CD8-positive, alpha-beta memory T cell (primary cell): ENCODE results near the gene CAMK4. TPM values are rescaled to one million over a fixed set of nuclear protein-coding genes. Genes with fewer than 3 reads are reported as not detected.
"Not testable (repeated sequence)": the region's sequence is repeated elsewhere in the genome, so short reads cannot be mapped to it uniquely, and the experiment has no call there.

ENCODE experiments used
- CTCF ChIA-PET: fragments of 350-600 bp; sonication (Branson Sonifier 250); formaldehyde crosslinking; loops from one replicate; lab custom pipeline; 2021; ENCODE audit warnings: antibody characterized with exemption; lab: Charles Lee
- POLR2A ChIA-PET: fragments of 350-600 bp; sonication (Branson Sonifier 250); formaldehyde crosslinking; loops from one replicate; lab custom pipeline; 2021; ENCODE audit warnings: antibody characterized with exemption; lab: Charles Lee
- DNase-seq, 5 donors: peaks; one replicate each; pipeline versions ENCODE4 v3.0.0 to v3.0.0-alpha.2; 2020 to 2022; ENCODE audit warnings: mixed read lengths in 1 of 5
- H3K27ac ChIP-seq: one replicate; pipeline ENCODE4 v1.7.0; 2013; ENCODE audit warnings: low read depth, mild to moderate bottlenecking, low read length, moderate library complexity
- H3K27me3 ChIP-seq: 2 replicates; pipeline ENCODE4 v1.7.0; 2013; ENCODE audit warnings: low read length, mild to moderate bottlenecking; ENCODE audit not compliant: insufficient read depth, poor library complexity, severe bottlenecking
- H3K36me3 ChIP-seq: 2 replicates; pipeline ENCODE4 v1.7.0; 2013; ENCODE audit warnings: mild to moderate bottlenecking, low read length, moderate library complexity; ENCODE audit not compliant: insufficient read depth
- H3K4me1 ChIP-seq: 2 replicates; pipeline ENCODE4 v1.7.0; 2013; ENCODE audit warnings: mild to moderate bottlenecking, low read length, moderate library complexity; ENCODE audit not compliant: insufficient read depth
- H3K4me3 ChIP-seq: 2 replicates; pipeline ENCODE4 v1.7.0; 2013; ENCODE audit warnings: mild to moderate bottlenecking, low read length
- H3K9me3 ChIP-seq: 2 replicates; pipeline ENCODE4 v1.7.0; 2013; ENCODE audit warnings: mild to moderate bottlenecking, low read length
- H3K27ac Mint-ChIP-seq, 8 donors: one replicate each; pipeline ENCODE4 v1.8.0; 2020 to 2021; ENCODE audit warnings: mixed read lengths in 8 of 8, mild to moderate bottlenecking in 6 of 8, inconsistent platforms in 3 of 8, moderate library complexity in 3 of 8
- H3K27me3 Mint-ChIP-seq, 2 donors: one replicate each; pipeline ENCODE4 v1.8.0; 2020 to 2021; ENCODE audit warnings: mixed read lengths in 2 of 2, mild to moderate bottlenecking in 1 of 2, moderate library complexity in 1 of 2
- H3K36me3 Mint-ChIP-seq, 3 donors: one replicate each; pipeline ENCODE4 v1.8.0; 2020 to 2021; ENCODE audit warnings: mixed read lengths in 3 of 3, inconsistent platforms in 1 of 3, mild to moderate bottlenecking in 1 of 3
- H3K4me1 Mint-ChIP-seq, 3 donors: one replicate each; pipeline ENCODE4 v1.8.0; 2020 to 2021; ENCODE audit warnings: mixed read lengths in 3 of 3, inconsistent platforms in 1 of 3, mild to moderate bottlenecking in 1 of 3
- H3K4me3 Mint-ChIP-seq, 7 donors: one replicate each; pipeline ENCODE4 v1.8.0; 2020 to 2021; ENCODE audit warnings: mixed read lengths in 7 of 7, mild to moderate bottlenecking in 6 of 7, moderate library complexity in 4 of 7, inconsistent platforms in 2 of 7
- H3K9me3 Mint-ChIP-seq, 5 donors: one replicate each; pipeline ENCODE4 v1.8.0; 2020 to 2022; ENCODE audit warnings: mixed read lengths in 5 of 5, mild to moderate bottlenecking in 3 of 5, moderate library complexity in 2 of 5, inconsistent platforms in 1 of 5
- polyA plus RNA-seq: library from polyadenylated mRNA; unstranded; fragments of 300-500 nt; fragmentation: Illumina TruSeq; gene quantifications from one replicate; pipeline ENCODE4 v1.2.3, GENCODE V29; 2021
- total RNA-seq, 2 experiments: library from RNA; stranded (reverse); gene quantifications; one replicate each; pipeline ENCODE4 v1.2.3, GENCODE V29; 2021

Gene CAMK4
- total and polyA plus RNA-seq, 3 experiments from 2014 or later: 57.4 to 84.5 (median 68.7) TPM

DNA sequence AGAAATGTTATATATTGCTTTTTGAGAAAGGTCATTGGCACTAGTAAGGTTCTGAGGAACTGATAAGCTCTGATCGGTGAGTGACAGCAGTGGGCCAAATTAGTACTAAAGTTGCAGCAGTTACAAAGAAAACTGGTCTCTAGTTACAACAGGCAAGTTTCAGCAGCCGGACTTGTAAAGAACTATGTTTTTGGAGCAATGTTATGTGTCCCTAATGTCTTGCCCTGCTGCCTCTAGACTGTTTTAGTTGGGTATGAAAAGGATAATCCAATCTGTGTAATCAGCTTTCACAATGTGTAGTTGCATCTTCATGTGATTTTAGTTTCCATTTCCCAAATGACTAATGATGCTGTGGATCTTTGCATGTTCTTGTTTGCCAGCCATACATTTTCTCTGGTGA, 113.5 kb downstream of the CAMK4 start:
- no peaks in the 10 kb centered on the region for H3K9me3 ChIP-seq

GRCh38 chr5:111345731-111346130, 121.5 kb downstream of the CAMK4 start:
- H3K27ac Mint-ChIP-seq: peak overlapping the region in 1 of 8 donors; percentile 2
- H3K4me3 Mint-ChIP-seq: no peak overlapping the region

More for the DNA sequence above, 113.5 kb downstream of the CAMK4 start:
- Mint-ChIP-seq H3K9me3 (no peaks in the 10 kb centered on the region), H3K27ac (peak overlapping the region in 2 of 8 donors; percentile 12 to 19), H3K27me3 (no peaks in the 10 kb centered on the region), H3K36me3 (no peaks in the 10 kb centered on the region), H3K4me1 (peaks cover 75 to 93% (median 92%) of the 10 kb centered on the region in 3 donors), H3K4me3 (peak overlapping the region in 4 of 7 donors; percentile 14 to 33 (median 23))
- no peak overlapping the region for H3K4me3 ChIP-seq
- no peaks in the 10 kb centered on the region for H3K36me3 ChIP-seq
- peaks cover 21% of the 10 kb centered on the region for H3K4me1 ChIP-seq
- H3K27me3 ChIP-seq: no peaks in the 10 kb centered on the region
- DNase-seq: no peak
- H3K27ac ChIP-seq: no peak overlapping the region
- POLR2A ChIA-PET: no interaction called here
- CTCF ChIA-PET: no interaction called here

GRCh38 chr5:111347021-111347420, 122.8 kb downstream of the CAMK4 start:
- Histone ChIP-seq H3K36me3 (peaks cover 15% of the 10 kb centered on the region), H3K27me3 (no peaks in the 10 kb centered on the region), H3K27ac (no peak overlapping the region), H3K4me1 (peaks cover 5% of the 10 kb centered on the region), H3K9me3 (no peaks in the 10 kb centered on the region), H3K4me3 (no peak overlapping the region)
- CTCF ChIA-PET: interaction anchor here (1.2 kb wide), 1 partner anchor 68 kb away, joined by 3 read pairs; no protein-coding TSS in a partner anchor
- POLR2A ChIA-PET: no interaction called here
- Mint-ChIP-seq H3K36me3 (peaks cover 15 to 58% (median 21%) of the 10 kb centered on the region in 3 donors), H3K4me1 (peaks cover 37 to 70% (median 65%) of the 10 kb centered on the region in 3 donors), H3K27me3 (no peaks in the 10 kb centered on the region), H3K4me3 (no peak overlapping the region), H3K9me3 (no peaks in the 10 kb centered on the region), H3K27ac (peak overlapping the region in 2 of 8 donors; percentile 17 to 25)
- DNase-seq: no peak

More at GRCh38 chr5:111345731-111346130, 121.5 kb downstream of the CAMK4 start:
- ChIA-PET POLR2A (no interaction called here), CTCF (no interaction called here)
- Histone ChIP-seq H3K4me1 (peaks cover 5% of the 10 kb centered on the region), H3K27me3 (no peaks in the 10 kb centered on the region), H3K9me3 (no peaks in the 10 kb centered on the region), H3K36me3 (peaks cover 15% of the 10 kb centered on the region), H3K27ac (no peak overlapping the region), H3K4me3 (no peak overlapping the region)
- H3K27me3 Mint-ChIP-seq: no peaks in the 10 kb centered on the region
- no peak for DNase-seq
- H3K36me3 Mint-ChIP-seq: peaks cover 6 to 49% (median 19%) of the 10 kb centered on the region in 3 donors
- peaks cover 42 to 73% (median 67%) of the 10 kb centered on the region in 3 donors for H3K4me1 Mint-ChIP-seq
- no peaks in the 10 kb centered on the region for H3K9me3 Mint-ChIP-seq

GRCh38 chr5:111348661-111349329, 124.6 kb downstream of the CAMK4 start:
- Histone ChIP-seq H3K4me3 (no peak overlapping the region), H3K36me3 (peaks cover 15% of the 10 kb centered on the region), H3K9me3 (no peaks in the 10 kb centered on the region), H3K27me3 (no peaks in the 10 kb centered on the region), H3K4me1 (no peaks in the 10 kb centered on the region), H3K27ac (no peak overlapping the region)
- Mint-ChIP-seq H3K4me1 (peaks cover 36 to 72% (median 69%) of the 10 kb centered on the region in 3 donors), H3K9me3 (no peaks in the 10 kb centered on the region), H3K4me3 (no peak overlapping the region), H3K27ac (peak overlapping the region in 2 of 8 donors; percentile 17 to 54), H3K27me3 (no peaks in the 10 kb centered on the region), H3K36me3 (peaks cover 15 to 71% (median 22%) of the 10 kb centered on the region in 3 donors)
- no peak for DNase-seq
- CTCF ChIA-PET: no interaction called here
- POLR2A ChIA-PET: no interaction called here

GRCh38 chr5:111349429-111349828, 125.2 kb downstream of the CAMK4 start:
- Histone ChIP-seq H3K9me3 (no peaks in the 10 kb centered on the region), H3K4me3 (no peak overlapping the region), H3K36me3 (peaks cover 15% of the 10 kb centered on the region), H3K4me1 (no peaks in the 10 kb centered on the region), H3K27ac (no peak overlapping the region), H3K27me3 (no peaks in the 10 kb centered on the region)
- H3K27ac Mint-ChIP-seq: peak overlapping the region in 2 of 8 donors; percentile 17 to 54
- POLR2A ChIA-PET: no interaction called here
- peaks cover 15 to 72% (median 23%) of the 10 kb centered on the region in 3 donors for H3K36me3 Mint-ChIP-seq
- no peaks in the 10 kb centered on the region for H3K9me3 Mint-ChIP-seq
- H3K4me3 Mint-ChIP-seq: no peak overlapping the region
- CTCF ChIA-PET: no interaction called here
- no peak for DNase-seq
- H3K27me3 Mint-ChIP-seq: no peaks in the 10 kb centered on the region
- H3K4me1 Mint-ChIP-seq: peaks cover 37 to 74% (median 71%) of the 10 kb centered on the region in 3 donors

DNA sequence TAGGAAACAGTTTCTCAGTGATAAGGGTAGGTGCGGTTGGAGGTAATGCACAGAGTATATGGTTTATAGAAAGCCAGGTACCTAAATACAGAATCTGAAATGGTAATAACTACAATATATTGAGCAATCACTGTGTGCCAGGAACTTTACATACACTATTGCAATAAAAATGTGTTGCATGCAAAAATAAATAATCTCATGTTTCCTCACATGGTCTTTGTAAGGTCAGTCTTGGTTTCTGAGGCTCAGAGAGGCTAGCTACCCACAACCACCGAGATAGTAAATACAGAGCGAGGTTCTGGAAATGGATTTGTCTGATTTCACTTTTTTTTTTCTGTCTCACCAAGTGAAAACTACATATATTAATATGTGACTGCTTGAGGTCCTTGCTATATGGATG, 128.9 kb downstream of the CAMK4 start:
- CTCF ChIA-PET: no interaction called here
- Mint-ChIP-seq H3K4me1 (peaks cover 32 to 66% (median 63%) of the 10 kb centered on the region in 3 donors), H3K27me3 (no peaks in the 10 kb centered on the region), H3K36me3 (peaks cover 10 to 59% (median 14%) of the 10 kb centered on the region in 3 donors), H3K27ac (peak overlapping the region in 2 of 8 donors; percentile 20 to 24), H3K4me3 (no peak overlapping the region), H3K9me3 (peaks cover 0 to 3% (median 0%) of the 10 kb centered on the region in 5 donors)
- Histone ChIP-seq H3K27ac (no peak overlapping the region), H3K36me3 (no peaks in the 10 kb centered on the region), H3K9me3 (no peaks in the 10 kb centered on the region), H3K4me3 (no peak overlapping the region), H3K4me1 (no peaks in the 10 kb centered on the region), H3K27me3 (no peaks in the 10 kb centered on the region)
- POLR2A ChIA-PET: no interaction called here
- no peak for DNase-seq

DNA sequence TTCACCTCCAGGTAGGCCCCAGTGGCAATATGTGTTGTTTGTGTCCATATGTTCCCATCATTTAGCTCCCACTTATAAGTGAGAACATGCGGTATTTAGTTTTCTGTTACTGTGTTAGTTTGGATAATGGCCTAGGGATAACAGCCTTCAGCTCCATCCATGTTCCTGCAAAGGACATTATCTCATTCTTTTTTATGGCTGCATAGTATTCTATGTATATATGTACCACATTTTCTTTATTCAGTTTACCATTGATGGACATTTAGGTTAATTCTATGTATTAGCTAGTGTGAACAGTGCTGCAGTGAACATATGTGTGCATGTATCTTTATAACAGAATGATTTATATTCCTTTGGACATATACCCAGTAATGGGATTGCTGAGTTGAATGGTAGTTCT, 134.5 kb downstream of the CAMK4 start:
- DNase-seq, H3K4me3 Mint-ChIP-seq, H3K27me3 ChIP-seq, H3K27ac Mint-ChIP-seq, H3K4me1 ChIP-seq, CTCF ChIA-PET, H3K27ac ChIP-seq, H3K9me3 ChIP-seq, H3K27me3 Mint-ChIP-seq, H3K4me3 ChIP-seq, POLR2A ChIA-PET, H3K36me3 ChIP-seq: not testable (repeated sequence)
- peaks cover 31 to 69% (median 62%) of the 10 kb centered on the region in 3 donors for H3K4me1 Mint-ChIP-seq
- H3K36me3 Mint-ChIP-seq: peaks cover 18 to 54% (median 23%) of the 10 kb centered on the region in 3 donors
- H3K9me3 Mint-ChIP-seq: peaks cover 0 to 10% (median 3%) of the 10 kb centered on the region in 5 donors

- POLR2A ChIA-PET: no interaction called here
- peak overlapping the region in 1 of 8 donors; percentile 1 for H3K27ac Mint-ChIP-seq
- H3K36me3 ChIP-seq: no peaks in the 10 kb centered on the region
- CTCF ChIA-PET: no interaction called here
- no peaks in the 10 kb centered on the region for H3K27me3 ChIP-seq
- H3K36me3 Mint-ChIP-seq: peaks cover 21 to 54% (median 24%) of the 10 kb centered on the region in 3 donors
- peaks cover 39 to 78% (median 71%) of the 10 kb centered on the region in 3 donors for H3K4me1 Mint-ChIP-seq
- H3K4me3 Mint-ChIP-seq: no peak overlapping the region
- H3K4me3 ChIP-seq: no peak overlapping the region
- DNase-seq: no peak
- H3K4me1 ChIP-seq: no peaks in the 10 kb centered on the region
- H3K27ac ChIP-seq: no peak overlapping the region
- H3K9me3 ChIP-seq: no peaks in the 10 kb centered on the region
- H3K27me3 Mint-ChIP-seq: no peaks in the 10 kb centered on the region
- peaks cover 0 to 10% (median 3%) of the 10 kb centered on the region in 5 donors for H3K9me3 Mint-ChIP-seq
These were observed 136.0 kb downstream of the CAMK4 start for GRCh38 chr5:111360173-111360572.
